ENCODE data around the gene PDIA4.

DNA sequence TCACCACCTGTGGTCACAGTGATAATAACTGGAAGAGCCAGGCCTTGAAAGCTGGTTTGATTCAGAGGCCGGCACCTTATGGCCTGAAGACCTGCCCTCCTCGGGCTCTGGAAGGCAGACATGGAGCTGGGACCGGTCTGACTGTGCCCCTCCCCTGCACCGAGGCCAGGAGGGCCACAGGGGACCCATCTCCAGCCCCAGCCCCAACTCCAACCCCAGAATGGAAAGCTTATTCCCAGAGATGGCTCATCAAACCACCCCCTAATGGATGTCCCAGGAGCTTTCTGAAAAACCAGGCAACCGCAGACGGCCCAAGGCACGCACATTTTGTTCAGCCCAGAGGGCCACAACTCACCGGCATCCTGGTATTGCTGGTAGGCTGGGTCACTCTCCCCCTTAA lies 16.8 kb downstream of the PDIA4 start:
- TF ChIP-seq, protein P1, sequence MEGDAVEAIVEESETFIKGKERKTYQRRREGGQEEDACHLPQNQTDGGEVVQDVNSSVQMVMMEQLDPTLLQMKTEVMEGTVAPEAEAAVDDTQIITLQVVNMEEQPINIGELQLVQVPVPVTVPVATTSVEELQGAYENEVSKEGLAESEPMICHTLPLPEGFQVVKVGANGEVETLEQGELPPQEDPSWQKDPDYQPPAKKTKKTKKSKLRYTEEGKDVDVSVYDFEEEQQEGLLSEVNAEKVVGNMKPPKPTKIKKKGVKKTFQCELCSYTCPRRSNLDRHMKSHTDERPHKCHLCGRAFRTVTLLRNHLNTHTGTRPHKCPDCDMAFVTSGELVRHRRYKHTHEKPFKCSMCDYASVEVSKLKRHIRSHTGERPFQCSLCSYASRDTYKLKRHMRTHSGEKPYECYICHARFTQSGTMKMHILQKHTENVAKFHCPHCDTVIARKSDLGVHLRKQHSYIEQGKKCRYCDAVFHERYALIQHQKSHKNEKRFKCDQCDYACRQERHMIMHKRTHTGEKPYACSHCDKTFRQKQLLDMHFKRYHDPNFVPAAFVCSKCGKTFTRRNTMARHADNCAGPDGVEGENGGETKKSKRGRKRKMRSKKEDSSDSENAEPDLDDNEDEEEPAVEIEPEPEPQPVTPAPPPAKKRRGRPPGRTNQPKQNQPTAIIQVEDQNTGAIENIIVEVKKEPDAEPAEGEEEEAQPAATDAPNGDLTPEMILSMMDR (IDR thresholded peaks at IDR 0.05): no peak
- no peak for TF ChIP-seq ZFX (IDR thresholded peaks at IDR 0.05; ENCODE audit: borderline replicate concordance)
